ENCODE results near the gene DNAH17. TPM values are rescaled to one million over a fixed set of nuclear protein-coding genes. Genes with fewer than 3 reads are reported as not detected.

DNAH17 gene
- total RNA-seq, 3 donors from 2014 or later (not counting 1 experiment from before 2014, with no cell fraction given) = 0.16 to 0.25 (median 0.24) TPM

GRCh38 chr17:78476973-78477372 lies 100.2 kb downstream of the DNAH17 start:
- DNase-seq (no peak), ATAC-seq (no peak)
- H3K27ac ChIP-seq (ENCODE audit: low read length) = no peak overlapping the region
- Mint-ChIP-seq H3K4me1 (peaks cover 15 to 26% of the 10 kb centered on the region in 2 donors), H3K27ac (no peak overlapping the region), H3K4me3 (no peak overlapping the region), H3K27me3 (ENCODE audit: low read depth in 2 of 2) (peaks cover 1 to 8% of the 10 kb centered on the region in 2 donors), H3K9me3 (no peaks in the 10 kb centered on the region), H3K36me3 (no peaks in the 10 kb centered on the region)
- H3K4me1 ChIP-seq (ENCODE audit: control insufficient read depth, insufficient read depth, low read length) = peaks cover 33% of the 10 kb centered on the region
- WGBS (ENCODE audit: insufficient coverage) = 94% methylated on average over 5 of the region's 5 CpGs
- no peak overlapping the region for H3K4me3 ChIP-seq (ENCODE audit: low read length)
- H3K36me3 ChIP-seq (ENCODE audit: control insufficient read depth, insufficient read depth, low read length) = no peaks in the 10 kb centered on the region
- no peaks in the 10 kb centered on the region for H3K27me3 ChIP-seq (ENCODE audit: control insufficient read depth, insufficient read depth, low read length)
- H3K9me3 ChIP-seq (ENCODE audit: control insufficient read depth, insufficient read depth, low read length) = peaks cover 17% of the 10 kb centered on the region
- TF ChIP-seq, protein P1, sequence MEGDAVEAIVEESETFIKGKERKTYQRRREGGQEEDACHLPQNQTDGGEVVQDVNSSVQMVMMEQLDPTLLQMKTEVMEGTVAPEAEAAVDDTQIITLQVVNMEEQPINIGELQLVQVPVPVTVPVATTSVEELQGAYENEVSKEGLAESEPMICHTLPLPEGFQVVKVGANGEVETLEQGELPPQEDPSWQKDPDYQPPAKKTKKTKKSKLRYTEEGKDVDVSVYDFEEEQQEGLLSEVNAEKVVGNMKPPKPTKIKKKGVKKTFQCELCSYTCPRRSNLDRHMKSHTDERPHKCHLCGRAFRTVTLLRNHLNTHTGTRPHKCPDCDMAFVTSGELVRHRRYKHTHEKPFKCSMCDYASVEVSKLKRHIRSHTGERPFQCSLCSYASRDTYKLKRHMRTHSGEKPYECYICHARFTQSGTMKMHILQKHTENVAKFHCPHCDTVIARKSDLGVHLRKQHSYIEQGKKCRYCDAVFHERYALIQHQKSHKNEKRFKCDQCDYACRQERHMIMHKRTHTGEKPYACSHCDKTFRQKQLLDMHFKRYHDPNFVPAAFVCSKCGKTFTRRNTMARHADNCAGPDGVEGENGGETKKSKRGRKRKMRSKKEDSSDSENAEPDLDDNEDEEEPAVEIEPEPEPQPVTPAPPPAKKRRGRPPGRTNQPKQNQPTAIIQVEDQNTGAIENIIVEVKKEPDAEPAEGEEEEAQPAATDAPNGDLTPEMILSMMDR (IDR thresholded peaks at IDR 0.05) = no peak
- intact Hi-C loops (cut with micrococcal nuclease) = no loop called here

GRCh38 chr17:78476149-78476548 lies 101.0 kb downstream of the DNAH17 start:
- TF ChIP-seq, protein P1 (IDR thresholded peaks at IDR 0.05) = no peak

GRCh38 chr17:78475211-78475610 lies 102.0 kb downstream of the DNAH17 start:
- 90% methylated on average over 16 of the region's 16 CpGs for WGBS (ENCODE audit: insufficient coverage)
- no peak for ATAC-seq
- TF ChIP-seq, protein P1 (IDR thresholded peaks at IDR 0.05) = no peak
- Histone ChIP-seq H3K27me3 (ENCODE audit: control insufficient read depth, insufficient read depth, low read length) (no peaks in the 10 kb centered on the region), H3K9me3 (ENCODE audit: control insufficient read depth, insufficient read depth, low read length) (peaks cover 17% of the 10 kb centered on the region), H3K27ac (ENCODE audit: low read length) (peak overlapping the region; percentile 62), H3K4me1 (ENCODE audit: control insufficient read depth, insufficient read depth, low read length) (peaks cover 33% of the 10 kb centered on the region), H3K4me3 (ENCODE audit: low read length) (no peak overlapping the region), H3K36me3 (ENCODE audit: control insufficient read depth, insufficient read depth, low read length) (no peaks in the 10 kb centered on the region)
- Mint-ChIP-seq H3K4me1 (peaks cover 15 to 26% of the 10 kb centered on the region in 2 donors), H3K36me3 (no peaks in the 10 kb centered on the region), H3K4me3 (peak overlapping the region; percentile 61), H3K9me3 (no peaks in the 10 kb centered on the region), H3K27me3 (ENCODE audit: low read depth in 2 of 2) (peaks cover 0 to 8% of the 10 kb centered on the region in 2 donors), H3K27ac (peak overlapping the region; percentile 88 to 92)
- no peak for DNase-seq
- intact Hi-C loops (cut with micrococcal nuclease) = no loop called here

More at GRCh38 chr17:78476149-78476548, 101.0 kb downstream of the DNAH17 start:
- Mint-ChIP-seq H3K27me3 (ENCODE audit: low read depth in 2 of 2) (peaks cover 0 to 8% of the 10 kb centered on the region in 2 donors), H3K27ac (peak overlapping the region in 1 of 2 donors; percentile 92), H3K36me3 (no peaks in the 10 kb centered on the region), H3K4me3 (no peak overlapping the region), H3K4me1 (peaks cover 15 to 26% of the 10 kb centered on the region in 2 donors), H3K9me3 (no peaks in the 10 kb centered on the region)
- Histone ChIP-seq H3K4me1 (ENCODE audit: control insufficient read depth, insufficient read depth, low read length) (peaks cover 33% of the 10 kb centered on the region), H3K4me3 (ENCODE audit: low read length) (no peak overlapping the region), H3K27ac (ENCODE audit: low read length) (no peak overlapping the region), H3K9me3 (ENCODE audit: control insufficient read depth, insufficient read depth, low read length) (peaks cover 17% of the 10 kb centered on the region), H3K36me3 (ENCODE audit: control insufficient read depth, insufficient read depth, low read length) (no peaks in the 10 kb centered on the region), H3K27me3 (ENCODE audit: control insufficient read depth, insufficient read depth, low read length) (no peaks in the 10 kb centered on the region)
- DNase-seq (no peak), ATAC-seq (no peak)
- intact Hi-C loops (cut with micrococcal nuclease) = no loop called here
- 95% methylated on average over 28 of the region's 28 CpGs for WGBS (ENCODE audit: insufficient coverage)

DNA sequence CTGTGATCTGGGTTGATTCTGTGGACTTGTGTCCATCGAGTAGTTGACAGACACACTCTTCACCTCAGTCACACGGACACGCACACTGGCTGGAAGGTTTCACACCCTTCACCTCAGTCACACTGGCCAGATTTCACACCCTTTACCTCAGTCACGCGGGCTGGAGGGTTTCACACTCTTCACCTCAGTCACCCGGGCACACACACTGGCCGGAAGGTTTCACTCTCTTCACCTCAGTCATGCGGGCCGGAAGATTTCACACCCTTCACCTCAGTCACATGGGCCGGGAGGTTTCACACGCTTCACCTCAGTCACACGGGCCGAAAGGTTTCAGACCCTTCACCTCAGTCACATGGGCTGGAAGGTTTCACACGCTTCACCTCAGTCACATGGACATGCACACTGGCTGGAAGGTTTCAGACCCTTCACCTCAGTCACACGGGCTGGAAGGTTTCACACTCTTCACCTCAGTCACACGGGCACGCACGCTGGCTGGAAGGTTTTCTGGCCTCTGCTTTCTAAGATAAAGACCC lies 102.5 kb downstream of the DNAH17 start:
- H3K27me3 ChIP-seq (ENCODE audit: control insufficient read depth, insufficient read depth, low read length) = no peaks in the 10 kb centered on the region
- peaks cover 33% of the 10 kb centered on the region for H3K4me1 ChIP-seq (ENCODE audit: control insufficient read depth, insufficient read depth, low read length)
- H3K4me3 ChIP-seq (ENCODE audit: low read length) = no peak overlapping the region
- peak overlapping the region; percentile 62 for H3K27ac ChIP-seq (ENCODE audit: low read length)
- intact Hi-C loops (cut with micrococcal nuclease) = no loop called here
- Mint-ChIP-seq H3K4me1 (peaks cover 15 to 26% of the 10 kb centered on the region in 2 donors), H3K4me3 (peak overlapping the region; percentile 61), H3K9me3 (no peaks in the 10 kb centered on the region), H3K27ac (peak overlapping the region; percentile 88 to 92), H3K36me3 (no peaks in the 10 kb centered on the region), H3K27me3 (ENCODE audit: low read depth in 2 of 2) (peaks cover 0 to 8% of the 10 kb centered on the region in 2 donors)
- 25% methylated on average over 18 of the region's 18 CpGs for WGBS (ENCODE audit: insufficient coverage)
- peaks cover 17% of the 10 kb centered on the region for H3K9me3 ChIP-seq (ENCODE audit: control insufficient read depth, insufficient read depth, low read length)
- no peaks in the 10 kb centered on the region for H3K36me3 ChIP-seq (ENCODE audit: control insufficient read depth, insufficient read depth, low read length)
- DNase-seq = peak; percentile 57 to 76
- TF ChIP-seq, protein P1 (IDR thresholded peaks at IDR 0.05) = no peak
- ATAC-seq = peak; percentile 80 to 90 (median 84)
